ENCODE data around the gene LSM14A. TPM values are rescaled to one million over a fixed set of nuclear protein-coding genes. Genes with fewer than 3 reads are reported as not detected.
"Not testable (repeated sequence)": the region's sequence is repeated elsewhere in the genome, so short reads cannot be mapped to it uniquely, and the experiment has no call there.

The LSM14A gene
- polyA plus RNA-seq, 3 donors, result 73.2 to 91.8 (median 82.7) TPM

DNA sequence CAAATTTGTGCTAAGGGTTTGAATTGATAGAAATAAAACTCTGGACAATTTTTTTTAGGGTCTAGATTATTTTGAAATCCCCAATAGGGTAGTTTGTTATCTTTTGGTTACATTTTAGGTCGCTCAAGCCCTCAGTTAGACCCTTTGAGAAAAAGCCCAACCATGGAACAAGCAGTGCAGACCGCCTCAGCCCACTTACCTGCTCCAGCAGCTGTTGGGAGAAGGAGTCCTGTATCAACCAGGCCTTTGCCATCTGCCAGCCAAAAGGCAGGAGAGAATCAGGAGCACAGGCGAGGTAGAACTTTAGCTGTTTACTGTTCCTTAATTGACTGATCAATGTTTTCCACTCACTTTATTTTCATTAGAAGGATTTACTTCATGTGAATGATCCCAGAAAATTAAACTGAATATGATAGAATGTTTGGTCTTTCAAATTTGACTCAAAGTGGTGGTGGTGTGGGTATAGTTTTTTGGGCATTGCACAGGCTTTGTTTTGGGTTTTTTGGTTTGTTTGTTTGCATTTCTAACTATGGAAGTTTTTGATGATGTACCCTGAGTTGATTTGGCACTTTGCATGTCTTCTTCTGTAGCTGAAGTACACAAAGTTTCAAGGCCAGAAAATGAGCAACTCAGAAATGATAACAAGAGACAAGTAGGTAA lies 42.8 kb downstream of the LSM14A start:
- no peak overlapping the region for H3K4me3 ChIP-seq (replicated peaks in 1 of 3; ENCODE audit: low read depth in 2 of 3, low read length in 3 of 3)
- intact Hi-C loops (cut with micrococcal nuclease), result no loop called here
- TF ChIP-seq, protein P1, sequence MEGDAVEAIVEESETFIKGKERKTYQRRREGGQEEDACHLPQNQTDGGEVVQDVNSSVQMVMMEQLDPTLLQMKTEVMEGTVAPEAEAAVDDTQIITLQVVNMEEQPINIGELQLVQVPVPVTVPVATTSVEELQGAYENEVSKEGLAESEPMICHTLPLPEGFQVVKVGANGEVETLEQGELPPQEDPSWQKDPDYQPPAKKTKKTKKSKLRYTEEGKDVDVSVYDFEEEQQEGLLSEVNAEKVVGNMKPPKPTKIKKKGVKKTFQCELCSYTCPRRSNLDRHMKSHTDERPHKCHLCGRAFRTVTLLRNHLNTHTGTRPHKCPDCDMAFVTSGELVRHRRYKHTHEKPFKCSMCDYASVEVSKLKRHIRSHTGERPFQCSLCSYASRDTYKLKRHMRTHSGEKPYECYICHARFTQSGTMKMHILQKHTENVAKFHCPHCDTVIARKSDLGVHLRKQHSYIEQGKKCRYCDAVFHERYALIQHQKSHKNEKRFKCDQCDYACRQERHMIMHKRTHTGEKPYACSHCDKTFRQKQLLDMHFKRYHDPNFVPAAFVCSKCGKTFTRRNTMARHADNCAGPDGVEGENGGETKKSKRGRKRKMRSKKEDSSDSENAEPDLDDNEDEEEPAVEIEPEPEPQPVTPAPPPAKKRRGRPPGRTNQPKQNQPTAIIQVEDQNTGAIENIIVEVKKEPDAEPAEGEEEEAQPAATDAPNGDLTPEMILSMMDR (IDR thresholded peaks at IDR 0.05), result no peak
- Mint-ChIP-seq H3K4me3 (no peak overlapping the region), H3K27me3 (ENCODE audit: low read depth in 3 of 3) (no peaks in the 10 kb centered on the region), H3K4me1 (peaks cover 9% of the 10 kb centered on the region), H3K9me3 (no peaks in the 10 kb centered on the region), H3K36me3 (peaks cover 63 to 71% of the 10 kb centered on the region in 2 donors), H3K27ac (peak overlapping the region in 3 of 7 donors; percentile 16 to 68 (median 45))
- no peaks in the 10 kb centered on the region for H3K9me3 ChIP-seq (replicated peaks in 1 of 2; ENCODE audit: control insufficient read depth in 1 of 2, insufficient read depth in 1 of 2, low read length in 2 of 2)
- no peak overlapping the region for H2AFZ ChIP-seq (ENCODE audit: insufficient read depth, low read depth, low read length, poor library complexity, severe bottlenecking)
- H3K79me2 ChIP-seq (ENCODE audit: insufficient read depth, low read length), result no peaks in the 10 kb centered on the region
- no peaks in the 10 kb centered on the region for H3K27me3 ChIP-seq (ENCODE audit: control insufficient read depth in 2 of 2, insufficient read depth in 2 of 2, low read length in 2 of 2)
- no peaks in the 10 kb centered on the region for H3K4me1 ChIP-seq (ENCODE audit: control insufficient read depth in 1 of 2, insufficient read depth in 2 of 2, low read length in 2 of 2)
- no peak overlapping the region for H3K4me2 ChIP-seq (replicated peaks; ENCODE audit: extremely low read depth, low read length, poor library complexity, severe bottlenecking)
- 100% methylated on average over 1 of the region's 3 CpGs for WGBS (ENCODE audit: insufficient coverage)
- peaks cover 33% of the 10 kb centered on the region for H4K20me1 ChIP-seq (ENCODE audit: insufficient read depth, low read length)
- no peak overlapping the region for H3K27ac ChIP-seq (ENCODE audit: low read depth in 1 of 2, low read length in 2 of 2)
- peaks cover 62 to 91% of the 10 kb centered on the region in 2 donors for H3K36me3 ChIP-seq (replicated peaks in 1 of 2; ENCODE audit: control insufficient read depth in 1 of 2, insufficient read depth in 2 of 2, low read length in 2 of 2)
- no peak for DNase-seq
- no peak overlapping the region for H3K9ac ChIP-seq (ENCODE audit: insufficient read depth, low read length, poor library complexity, severe bottlenecking)

DNA sequence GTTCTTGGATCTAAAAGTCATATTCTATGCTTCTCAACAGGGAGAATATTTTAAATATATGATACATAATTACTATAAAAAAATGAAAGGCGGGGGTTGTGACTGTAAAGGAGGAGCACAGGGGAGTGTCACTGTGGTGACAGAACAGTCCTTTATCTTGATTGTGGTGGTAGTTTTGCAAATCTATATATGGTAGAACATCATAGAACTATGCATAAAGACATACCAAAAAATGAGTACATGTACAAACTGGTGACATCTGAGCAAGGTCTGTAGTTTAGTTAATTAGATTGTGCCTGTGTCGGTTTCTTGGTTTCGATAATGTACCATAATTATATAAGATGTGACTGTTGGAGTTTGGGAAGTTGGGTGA lies 43.3 kb downstream of the LSM14A start:
- H3K9ac ChIP-seq (ENCODE audit: insufficient read depth, low read length, poor library complexity, severe bottlenecking), result no peak overlapping the region
- H3K27me3 ChIP-seq (ENCODE audit: control insufficient read depth in 2 of 2, insufficient read depth in 2 of 2, low read length in 2 of 2), result no peaks in the 10 kb centered on the region
- no peak for DNase-seq
- Mint-ChIP-seq H3K27me3 (ENCODE audit: low read depth in 3 of 3) (no peaks in the 10 kb centered on the region), H3K36me3 (peaks cover 64 to 71% of the 10 kb centered on the region in 2 donors), H3K4me3 (no peak overlapping the region), H3K9me3 (no peaks in the 10 kb centered on the region), H3K4me1 (peaks cover 9% of the 10 kb centered on the region), H3K27ac (no peak overlapping the region)
- intact Hi-C loops (cut with micrococcal nuclease), result no loop called here
- H3K4me2 ChIP-seq (replicated peaks; ENCODE audit: extremely low read depth, low read length, poor library complexity, severe bottlenecking), result no peak overlapping the region
- H3K36me3 ChIP-seq (replicated peaks in 1 of 2; ENCODE audit: control insufficient read depth in 1 of 2, insufficient read depth in 2 of 2, low read length in 2 of 2), result peaks cover 57 to 91% of the 10 kb centered on the region in 2 donors
- H2AFZ ChIP-seq (ENCODE audit: insufficient read depth, low read depth, low read length, poor library complexity, severe bottlenecking), result no peak overlapping the region
- H3K9me3 ChIP-seq (replicated peaks in 1 of 2; ENCODE audit: control insufficient read depth in 1 of 2, insufficient read depth in 1 of 2, low read length in 2 of 2), result no peaks in the 10 kb centered on the region
- peaks cover 38% of the 10 kb centered on the region for H4K20me1 ChIP-seq (ENCODE audit: insufficient read depth, low read length)
- no peak overlapping the region for H3K4me3 ChIP-seq (replicated peaks in 1 of 3; ENCODE audit: low read depth in 2 of 3, low read length in 3 of 3)
- no peaks in the 10 kb centered on the region for H3K79me2 ChIP-seq (ENCODE audit: insufficient read depth, low read length)
- WGBS (ENCODE audit: insufficient coverage), result no CpG with 5 or more reads among the region's 3 CpGs
- H3K4me1 ChIP-seq (ENCODE audit: control insufficient read depth in 1 of 2, insufficient read depth in 2 of 2, low read length in 2 of 2), result no peaks in the 10 kb centered on the region
- no peak overlapping the region for H3K27ac ChIP-seq (ENCODE audit: low read depth in 1 of 2, low read length in 2 of 2)
- TF ChIP-seq, protein P1 (IDR thresholded peaks at IDR 0.05), result no peak

DNA sequence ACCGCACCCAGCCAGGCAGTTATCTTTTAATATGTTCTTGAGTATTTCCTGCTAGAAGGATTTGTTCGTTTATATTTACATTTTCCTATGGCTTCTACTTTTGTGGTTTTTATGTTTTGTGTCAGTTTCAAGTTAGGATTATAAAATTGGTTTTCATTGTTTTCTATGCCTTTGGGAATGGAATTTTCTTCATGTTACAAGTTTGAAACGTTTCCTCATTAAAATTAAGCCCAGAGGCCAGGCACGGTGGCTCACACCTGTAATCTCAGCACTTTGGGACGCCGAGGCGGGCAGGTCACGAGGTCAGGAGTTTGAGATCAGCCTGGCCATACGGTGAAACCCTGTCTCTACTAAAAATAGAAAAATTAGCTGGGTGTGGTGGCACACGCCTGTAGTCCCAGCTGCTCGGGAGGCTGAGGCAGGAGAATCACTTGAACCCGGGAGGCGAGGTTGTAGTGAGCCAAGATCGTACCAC lies 44.5 kb downstream of the LSM14A start:
- H3K9ac ChIP-seq (ENCODE audit: insufficient read depth, low read length, poor library complexity, severe bottlenecking); intact Hi-C loops (cut with micrococcal nuclease); H3K27me3 Mint-ChIP-seq (ENCODE audit: low read depth in 3 of 3); H3K4me3 ChIP-seq (replicated peaks in 1 of 3; ENCODE audit: low read depth in 2 of 3, low read length in 3 of 3); H3K79me2 ChIP-seq (ENCODE audit: insufficient read depth, low read length); H3K4me1 Mint-ChIP-seq; H2AFZ ChIP-seq (ENCODE audit: insufficient read depth, low read depth, low read length, poor library complexity, severe bottlenecking); H3K9me3 ChIP-seq (replicated peaks in 1 of 2; ENCODE audit: control insufficient read depth in 1 of 2, insufficient read depth in 1 of 2, low read length in 2 of 2); H3K4me1 ChIP-seq (ENCODE audit: control insufficient read depth in 1 of 2, insufficient read depth in 2 of 2, low read length in 2 of 2); H3K4me3 Mint-ChIP-seq; H3K9me3 Mint-ChIP-seq; DNase-seq; H3K27me3 ChIP-seq (ENCODE audit: control insufficient read depth in 2 of 2, insufficient read depth in 2 of 2, low read length in 2 of 2); H3K4me2 ChIP-seq (replicated peaks; ENCODE audit: extremely low read depth, low read length, poor library complexity, severe bottlenecking); H3K27ac ChIP-seq (ENCODE audit: low read depth in 1 of 2, low read length in 2 of 2): not testable (repeated sequence)
- Histone ChIP-seq H4K20me1 (ENCODE audit: insufficient read depth, low read length) (peaks cover 40% of the 10 kb centered on the region), H3K36me3 (replicated peaks in 1 of 2; ENCODE audit: control insufficient read depth in 1 of 2, insufficient read depth in 2 of 2, low read length in 2 of 2) (peaks cover 58 to 91% of the 10 kb centered on the region in 2 donors)
- WGBS (ENCODE audit: insufficient coverage), result 99% methylated on average over 8 of the region's 14 CpGs
- peak overlapping the region in 1 of 7 donors; percentile 38 for H3K27ac Mint-ChIP-seq
- peaks cover 65 to 72% of the 10 kb centered on the region in 2 donors for H3K36me3 Mint-ChIP-seq

Data from CD14-positive monocyte (primary cell).